Endodermal cell (in vitro differentiated cells): ENCODE measurements around the gene ULK3. TPM values are rescaled to one million over a fixed set of nuclear protein-coding genes. Genes with fewer than 3 reads are reported as not detected.

Source experiments
- DNase-seq: peaks from one replicate; pipeline ENCODE4 v3.0.0-alpha.2; 2017
- H3K27ac ChIP-seq: 2 replicates; pipeline ENCODE4 v1.5.1; 2013; ENCODE audit warnings: mild to moderate bottlenecking, low read depth, low read length, moderate library complexity
- H3K27me3 ChIP-seq: 2 replicates; pipeline ENCODE4 v1.6.1; 2013; ENCODE audit warnings: mild to moderate bottlenecking, low read length, moderate library complexity; ENCODE audit not compliant: insufficient read depth, control insufficient read depth, poor library complexity, severe bottlenecking
- H3K36me3 ChIP-seq: 2 replicates; pipeline ENCODE4 v1.7.0; 2013; ENCODE audit warnings: mild to moderate bottlenecking, low read length, moderate library complexity; ENCODE audit not compliant: control insufficient read depth, insufficient read depth
- H3K4me1 ChIP-seq: one replicate; pipeline ENCODE4 v1.7.0; 2013; ENCODE audit warnings: low read length; ENCODE audit not compliant: control insufficient read depth, insufficient read depth
- H3K4me3 ChIP-seq: 2 replicates; pipeline ENCODE4 v1.5.1; 2013; ENCODE audit warnings: mild to moderate bottlenecking, low read length, moderate library complexity
- H3K9ac ChIP-seq: 2 replicates; pipeline ENCODE4 v1.6.1; 2013; ENCODE audit warnings: mild to moderate bottlenecking, low read length, moderate library complexity; ENCODE audit not compliant: poor library complexity, severe bottlenecking; ENCODE audit errors: extremely low read depth
- H3K9me3 ChIP-seq: 2 replicates; pipeline ENCODE4 v1.6.1; 2013; ENCODE audit warnings: mild to moderate bottlenecking, low read length, moderate library complexity; ENCODE audit not compliant: control insufficient read depth
- H3K27ac Mint-ChIP-seq: 2 replicates; pipeline ENCODE4 v1.8.0; 2020; ENCODE audit warnings: mixed read lengths
- H3K27me3 Mint-ChIP-seq: 2 replicates; pipeline ENCODE4 v1.8.0; 2021; ENCODE audit warnings: mild to moderate bottlenecking, mixed read lengths; ENCODE audit not compliant: insufficient read depth
- H3K36me3 Mint-ChIP-seq: 2 replicates; pipeline ENCODE4 v1.8.0; 2020; ENCODE audit warnings: low read depth, mixed read lengths
- H3K4me1 Mint-ChIP-seq: 2 replicates; pipeline ENCODE4 v1.8.0; 2020; ENCODE audit warnings: mixed read lengths
- H3K4me3 Mint-ChIP-seq: 2 replicates; pipeline ENCODE4 v1.8.0; 2020; ENCODE audit warnings: mild to moderate bottlenecking, moderate library complexity, mixed read lengths
- H3K9me3 Mint-ChIP-seq: 2 replicates; pipeline ENCODE4 v1.8.0; 2020; ENCODE audit warnings: mild to moderate bottlenecking, mixed read lengths
- CTCF ChIP-seq: fragments of 200-600 bp; sonication (generic); conservative IDR thresholded peaks from 2 replicates; pipeline ENCODE4 v1.5.0; 2021; ENCODE audit warnings: antibody characterized with exemption, mild to moderate bottlenecking
- WGBS, 2 experiments: methylation state at CpG; one replicate each; pipeline versions ENCODE4 v1.1.5 to v1.1.7; 2013; ENCODE audit warnings: missing lambda C conversion rate in 2 of 2, mixed read lengths in 1 of 2; ENCODE audit not compliant: insufficient coverage in 1 of 2, insufficient read length in 1 of 2; 5-methylcytosine and 5-hydroxymethylcytosine counted together
- total RNA-seq, 2 donors: library from RNA; stranded (reverse); fragmentation: NEBNext Ultra II Directional in 1 of 2; extraction: Animal tissue kit (Norgen Biotek cat#: 25700) in 1 of 2; gene quantifications; 2 replicates in 1 of 2; 3 replicates in 1 of 2; pipeline ENCODE4 v1.2.1, GENCODE V29; 2021

Gene ULK3
- total RNA-seq, 2 donors from 2014 or later: 33.9 to 36.2 TPM

- peaks cover 3% of the 10 kb centered on the region for H3K4me1 ChIP-seq
- Mint-ChIP-seq H3K27ac (no peak overlapping the region), H3K4me1 (peaks cover 17% of the 10 kb centered on the region), H3K27me3 (no peaks in the 10 kb centered on the region), H3K9me3 (peaks cover 8% of the 10 kb centered on the region), H3K4me3 (no peak overlapping the region), H3K36me3 (no peaks in the 10 kb centered on the region)
- no peak overlapping the region for H3K4me3 ChIP-seq
- H3K36me3 ChIP-seq: no peaks in the 10 kb centered on the region
- H3K27ac ChIP-seq: no peak overlapping the region
- WGBS, 2 experiments: 76 to 88% methylated on average over 3 to 5 of the region's 5 CpGs
- DNase-seq: no peak
- no peaks in the 10 kb centered on the region for H3K27me3 ChIP-seq
- H3K9me3 ChIP-seq: peaks cover 16% of the 10 kb centered on the region
- TF ChIP-seq CTCF: no peak
- H3K9ac ChIP-seq: no peak overlapping the region
Observed at GRCh38 chr15:74885461-74885860, 42.5 kb upstream of the ULK3 start.

- no peak for DNase-seq
- H3K9me3 ChIP-seq: peaks cover 16% of the 10 kb centered on the region
- peaks cover 15% of the 10 kb centered on the region for H3K4me1 Mint-ChIP-seq
- no peak overlapping the region for H3K4me3 Mint-ChIP-seq
- 88 to 100% methylated on average over 2 to 4 of the region's 4 CpGs for WGBS, 2 experiments
- H3K4me1 ChIP-seq: peaks cover 2% of the 10 kb centered on the region
- no peaks in the 10 kb centered on the region for H3K36me3 ChIP-seq
- no peak overlapping the region for H3K27ac Mint-ChIP-seq
- H3K36me3 Mint-ChIP-seq: no peaks in the 10 kb centered on the region
- peaks cover 8% of the 10 kb centered on the region for H3K9me3 Mint-ChIP-seq
- TF ChIP-seq CTCF: no peak
- no peaks in the 10 kb centered on the region for H3K27me3 ChIP-seq
- no peak overlapping the region for H3K27ac ChIP-seq
- no peak overlapping the region for H3K9ac ChIP-seq
- H3K4me3 ChIP-seq: no peak overlapping the region
- no peaks in the 10 kb centered on the region for H3K27me3 Mint-ChIP-seq
Observed at GRCh38 chr15:74884428-74885223, 41.7 kb upstream of the ULK3 start.

GRCh38 chr15:74882528-74882927, 39.6 kb upstream of the ULK3 start:
- no peak overlapping the region for H3K27ac ChIP-seq
- H3K9me3 Mint-ChIP-seq: peaks cover 8% of the 10 kb centered on the region
- H3K9me3 ChIP-seq: peaks cover 16% of the 10 kb centered on the region
- H3K4me1 ChIP-seq: no peaks in the 10 kb centered on the region
- no peak overlapping the region for H3K9ac ChIP-seq
- peaks cover 3% of the 10 kb centered on the region for H3K4me1 Mint-ChIP-seq
- no peak for TF ChIP-seq CTCF
- no peaks in the 10 kb centered on the region for H3K27me3 ChIP-seq
- H3K4me3 ChIP-seq: no peak overlapping the region
- H3K27me3 Mint-ChIP-seq: no peaks in the 10 kb centered on the region
- no peak overlapping the region for H3K27ac Mint-ChIP-seq
- no peak overlapping the region for H3K4me3 Mint-ChIP-seq
- no peaks in the 10 kb centered on the region for H3K36me3 Mint-ChIP-seq
- H3K36me3 ChIP-seq: no peaks in the 10 kb centered on the region
- DNase-seq: no peak
- WGBS, 2 experiments: 92% methylated on average over 4 to 6 of the region's 6 CpGs
